Natural killer cell treated with Interleukin-12 subunit alpha and Interleukin-12 subunit beta and Interleukin-15 and Interleukin-18, amount 100 ng/mL, for 72 hours (primary cell): Measurements from ENCODE around the gene KCTD6. TPM values are rescaled to one million over a fixed set of nuclear protein-coding genes. Genes with fewer than 3 reads are reported as not detected.
"Not testable (repeated sequence)": the region's sequence is repeated elsewhere in the genome, so short reads cannot be mapped to it uniquely, and the experiment has no call there.

Source experiments
- ATAC-seq, 2 donors: fragments of 150-1000 bp; cut with Tn5 transposase in 1 of 2; sonication (Bioruptor Pico), chemical (Tn5 transposase) in 1 of 2; 2 replicates each; pipeline ENCODE4 v1.10.0; 2021
- DNase-seq: peaks from one replicate; pipeline ENCODE4 v3.0.0; 2022; ENCODE audit warnings: low spot score
- H3K27ac Mint-ChIP-seq, 2 donors: 1 replicate in 1 of 2; 2 replicates in 1 of 2; pipeline ENCODE4 v1.8.0; 2022; ENCODE audit warnings: mixed read lengths in 2 of 2, mild to moderate bottlenecking in 1 of 2, moderate library complexity in 1 of 2
- H3K27me3 Mint-ChIP-seq, 2 donors: 1 replicate in 1 of 2; 2 replicates in 1 of 2; pipeline ENCODE4 v1.8.0; 2022; ENCODE audit warnings: mixed read lengths in 2 of 2
- H3K36me3 Mint-ChIP-seq: one replicate; pipeline ENCODE4 v1.8.0; 2022; ENCODE audit warnings: mixed read lengths
- H3K4me1 Mint-ChIP-seq, 2 donors: 1 replicate in 1 of 2; 2 replicates in 1 of 2; pipeline ENCODE4 v1.8.0; 2022; ENCODE audit warnings: low read depth in 2 of 2, mixed read lengths in 2 of 2, mild to moderate bottlenecking in 1 of 2
- H3K4me3 Mint-ChIP-seq: one replicate; pipeline ENCODE4 v1.8.0; 2022; ENCODE audit warnings: mixed read lengths
- H3K9me3 Mint-ChIP-seq: 2 replicates; pipeline ENCODE4 v1.8.0; 2022; ENCODE audit warnings: mixed read lengths
- total RNA-seq, 2 donors: library from RNA; stranded (reverse); gene quantifications; one replicate each; pipeline ENCODE4 v1.2.3, GENCODE V29; 2022

KCTD6 gene
- total RNA-seq, 2 donors from 2014 or later = 4.0 to 5.3 TPM

DNA sequence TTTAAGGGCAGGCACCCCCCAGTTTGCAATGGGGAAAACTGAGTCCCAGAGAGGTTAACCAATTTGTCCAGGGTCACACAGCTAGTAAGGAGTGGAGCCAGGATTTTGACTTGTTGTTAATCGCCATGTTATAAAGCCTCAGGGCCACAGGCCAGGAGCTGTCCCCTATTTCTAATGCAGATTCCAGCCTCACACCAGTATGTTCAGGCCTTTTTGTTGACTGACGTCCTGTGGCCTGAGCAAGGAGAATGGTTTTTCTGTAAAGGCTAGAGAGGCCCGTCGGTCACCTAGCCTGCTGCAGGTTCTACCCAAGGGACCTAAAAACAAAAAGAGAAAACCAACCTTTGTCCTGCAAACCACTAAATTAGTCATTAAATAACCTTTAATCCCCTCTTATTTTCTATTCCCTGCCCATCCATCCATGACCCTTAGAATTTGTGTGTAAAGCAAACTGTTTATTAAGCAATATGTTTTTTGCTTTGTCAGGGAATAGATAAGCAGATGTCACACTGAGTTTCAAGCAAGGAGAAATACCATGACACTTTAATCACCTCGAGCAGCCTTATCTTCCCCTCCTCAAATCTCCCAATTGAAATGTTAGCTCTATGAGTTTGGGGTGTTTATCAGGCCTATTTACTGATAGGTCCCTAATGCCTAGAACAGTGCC, 31.0 kb downstream of the KCTD6 start:
- Mint-ChIP-seq H3K27me3 (no peaks in the 10 kb centered on the region), H3K4me1 (no peaks in the 10 kb centered on the region), H3K27ac (no peak overlapping the region), H3K4me3 (no peak overlapping the region), H3K36me3 (no peaks in the 10 kb centered on the region), H3K9me3 (no peaks in the 10 kb centered on the region)
- ATAC-seq (no peak), DNase-seq (no peak)

DNA sequence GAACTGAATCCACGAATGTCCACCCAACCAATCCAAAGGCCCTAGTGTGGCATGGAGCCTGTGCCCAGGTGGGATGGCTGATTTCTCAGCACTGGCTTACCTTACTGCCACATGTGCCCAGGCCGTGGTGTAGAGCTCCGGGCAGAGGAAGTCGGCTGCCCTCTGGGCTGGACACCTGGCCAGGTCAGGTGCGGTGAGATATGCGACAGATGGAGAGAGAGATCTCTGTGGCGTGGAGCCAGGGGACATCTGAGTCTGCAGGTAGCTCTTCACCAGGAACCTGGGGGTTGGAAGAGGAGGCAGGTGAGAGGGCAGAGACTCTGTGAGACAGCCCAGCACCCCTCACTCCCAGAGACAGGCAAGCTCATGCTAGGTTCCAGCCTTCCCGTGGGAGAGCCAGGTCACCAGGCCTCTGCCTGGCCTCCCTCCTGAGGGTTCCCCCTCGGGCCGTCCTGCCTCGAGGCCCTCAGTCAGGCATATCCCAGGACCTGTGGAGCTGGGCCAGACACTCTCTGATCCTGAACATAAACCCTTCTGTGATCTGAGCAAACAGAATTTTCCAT, 32.5 kb downstream of the KCTD6 start:
- Mint-ChIP-seq H3K4me1 (no peaks in the 10 kb centered on the region), H3K27ac (no peak overlapping the region), H3K27me3 (no peaks in the 10 kb centered on the region), H3K4me3 (no peak overlapping the region), H3K9me3 (no peaks in the 10 kb centered on the region), H3K36me3 (no peaks in the 10 kb centered on the region)
- DNase-seq = no peak
- no peak for ATAC-seq

DNA sequence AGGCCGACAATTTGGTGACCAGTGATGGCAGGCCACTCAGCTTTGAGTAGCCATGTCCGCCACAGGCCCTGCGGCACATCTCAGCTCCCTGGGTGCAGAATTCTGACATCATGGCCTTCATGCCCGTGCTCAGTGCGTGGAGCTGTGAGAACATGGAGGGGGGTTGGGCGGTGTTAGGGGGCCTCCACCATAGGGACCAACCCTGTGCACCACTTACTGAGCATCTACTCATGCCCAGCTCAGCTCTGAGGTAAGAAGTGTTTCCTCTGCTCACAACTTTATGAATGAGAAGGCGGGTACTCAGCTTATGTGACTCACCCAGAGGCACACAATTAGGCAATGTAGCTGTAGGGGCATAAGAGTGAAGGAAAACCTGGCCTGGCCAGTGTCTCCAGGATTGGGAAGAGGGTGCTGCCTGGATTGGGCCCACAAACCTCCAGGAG, 34.6 kb downstream of the KCTD6 start:
- Mint-ChIP-seq H3K4me1 (no peaks in the 10 kb centered on the region), H3K4me3 (no peak overlapping the region), H3K36me3 (no peaks in the 10 kb centered on the region)

DNA sequence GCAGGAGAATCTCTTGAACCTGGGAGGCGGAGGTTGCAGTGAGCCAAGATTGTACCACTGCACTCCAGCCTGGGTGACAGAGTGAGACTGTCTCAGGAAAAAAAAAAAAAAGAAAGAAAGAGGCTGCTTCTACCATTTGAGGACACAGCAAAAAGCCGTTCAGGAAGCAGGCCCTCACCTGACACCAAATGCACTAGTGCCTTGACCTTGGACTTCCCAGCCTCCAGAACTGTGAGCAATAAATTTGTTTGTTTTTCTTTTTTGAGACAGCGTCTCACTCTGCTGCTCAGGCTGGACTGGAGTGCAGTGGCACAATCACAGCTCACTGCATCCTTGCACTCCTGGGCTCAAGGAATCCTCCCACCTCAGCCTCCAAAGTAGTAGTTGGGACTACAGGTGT, 35.5 kb downstream of the KCTD6 start:
- not testable (repeated sequence) for H3K36me3 Mint-ChIP-seq, H3K27ac Mint-ChIP-seq, DNase-seq, H3K27me3 Mint-ChIP-seq, H3K4me3 Mint-ChIP-seq, ATAC-seq, H3K4me1 Mint-ChIP-seq, H3K9me3 Mint-ChIP-seq

More for the DNA sequence above, 34.6 kb downstream of the KCTD6 start:
- DNase-seq (no peak), ATAC-seq (peak; percentile 53 to 67)
- no peaks in the 10 kb centered on the region for H3K9me3 Mint-ChIP-seq
- no peaks in the 10 kb centered on the region for H3K27me3 Mint-ChIP-seq
- H3K27ac Mint-ChIP-seq = no peak overlapping the region

GRCh38 chr3:58528629-58529028, 36.7 kb downstream of the KCTD6 start:
- H3K27ac Mint-ChIP-seq = no peak overlapping the region
- no peaks in the 10 kb centered on the region for H3K9me3 Mint-ChIP-seq
- ATAC-seq (no peak), DNase-seq (no peak)
- peaks cover 9% of the 10 kb centered on the region in 2 donors for H3K4me1 Mint-ChIP-seq
- H3K4me3 Mint-ChIP-seq = no peak overlapping the region
- no peaks in the 10 kb centered on the region for H3K36me3 Mint-ChIP-seq
- peaks cover 0 to 2% of the 10 kb centered on the region in 2 donors for H3K27me3 Mint-ChIP-seq

DNA sequence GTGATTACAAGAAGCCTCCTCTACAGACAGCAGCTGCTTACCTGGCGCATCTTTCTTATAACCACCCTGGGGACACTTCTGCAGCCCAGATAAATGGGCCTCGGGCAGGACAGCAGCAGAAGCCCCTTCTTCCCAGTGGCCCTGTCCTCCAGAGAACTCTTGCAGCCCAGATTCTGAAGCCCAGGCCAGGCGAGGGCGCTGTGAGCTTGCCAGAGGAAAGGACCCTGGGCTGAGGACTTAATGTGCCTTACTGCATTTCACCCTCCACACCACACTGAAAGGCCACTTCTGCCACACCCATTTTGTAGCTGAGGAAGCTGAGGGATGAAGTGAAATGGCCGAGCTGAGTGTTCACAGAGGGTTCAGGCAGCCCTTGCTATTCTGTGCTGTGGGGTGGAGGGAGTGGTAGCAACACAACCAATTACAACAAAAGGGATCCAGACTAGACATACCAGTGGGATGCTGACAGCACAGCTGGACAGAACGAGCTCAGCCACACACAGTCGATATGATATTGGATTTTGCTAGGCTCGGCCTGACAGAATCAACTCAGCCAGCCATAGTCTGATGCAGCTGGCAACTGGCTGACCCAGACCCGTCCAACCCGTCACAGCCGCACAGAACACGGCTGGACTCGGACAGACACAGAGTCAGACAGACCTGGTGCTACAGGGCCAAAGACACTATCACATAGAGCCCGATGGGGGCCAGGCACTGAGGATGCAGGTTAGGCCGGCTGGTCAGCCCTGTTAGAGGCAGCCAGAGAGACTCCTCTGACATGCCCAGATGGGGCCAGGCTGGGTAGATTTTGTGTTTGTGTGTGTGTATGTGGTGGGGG, 37.8 kb downstream of the KCTD6 start:
- Mint-ChIP-seq H3K27ac (no peak overlapping the region), H3K9me3 (no peaks in the 10 kb centered on the region), H3K4me1 (peaks cover 9% of the 10 kb centered on the region in 2 donors)

GRCh38 chr3:58530354-58530865, 38.5 kb downstream of the KCTD6 start:
- Mint-ChIP-seq H3K9me3 (no peaks in the 10 kb centered on the region), H3K27ac (no peak overlapping the region), H3K36me3 (no peaks in the 10 kb centered on the region), H3K4me1 (peaks cover 9% of the 10 kb centered on the region in 2 donors), H3K4me3 (no peak overlapping the region), H3K27me3 (peaks cover 0 to 2% of the 10 kb centered on the region in 2 donors)
- no peak for ATAC-seq
- DNase-seq = no peak

More for the DNA sequence above, 37.8 kb downstream of the KCTD6 start:
- no peak for DNase-seq
- Mint-ChIP-seq H3K4me3 (no peak overlapping the region), H3K27me3 (peaks cover 0 to 2% of the 10 kb centered on the region in 2 donors), H3K36me3 (no peaks in the 10 kb centered on the region)
- no peak for ATAC-seq

- H3K27ac Mint-ChIP-seq = no peak overlapping the region
- no peaks in the 10 kb centered on the region for H3K9me3 Mint-ChIP-seq
- no peak for ATAC-seq
- H3K27me3 Mint-ChIP-seq = peaks cover 0 to 2% of the 10 kb centered on the region in 2 donors
- no peaks in the 10 kb centered on the region for H3K36me3 Mint-ChIP-seq
- H3K4me3 Mint-ChIP-seq = no peak overlapping the region
- peaks cover 9% of the 10 kb centered on the region in 2 donors for H3K4me1 Mint-ChIP-seq
- no peak for DNase-seq
Observed at GRCh38 chr3:58531555-58531954, 39.7 kb downstream of the KCTD6 start.

DNA sequence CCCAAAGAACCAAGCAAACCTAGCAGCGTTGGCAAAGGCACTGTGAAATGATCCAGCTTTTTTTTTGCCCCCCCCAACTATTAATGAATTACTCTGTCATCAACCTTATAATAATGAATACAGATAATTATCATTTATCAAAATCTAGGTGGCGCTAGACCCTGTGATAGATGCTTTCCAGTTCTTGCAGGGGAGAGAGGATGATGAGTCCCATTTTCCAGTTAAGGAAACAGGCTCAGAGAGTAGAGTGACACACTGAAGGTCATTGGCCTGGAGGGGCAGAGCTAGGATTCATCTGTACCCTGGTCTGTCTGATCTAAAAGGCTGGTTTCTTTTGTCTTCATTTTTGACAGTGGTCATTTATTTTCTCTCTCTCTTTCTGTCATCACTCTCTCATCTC, 40.1 kb downstream of the KCTD6 start:
- ATAC-seq = no peak

GRCh38 chr3:58532794-58533220, 40.9 kb downstream of the KCTD6 start:
- Mint-ChIP-seq H3K36me3 (no peaks in the 10 kb centered on the region), H3K4me1 (peaks cover 9% of the 10 kb centered on the region in 2 donors), H3K4me3 (no peak overlapping the region), H3K27ac (no peak overlapping the region), H3K9me3 (no peaks in the 10 kb centered on the region), H3K27me3 (peaks cover 0 to 2% of the 10 kb centered on the region in 2 donors)
- ATAC-seq (peak; percentile 87 to 91), DNase-seq (peak; percentile 83)

More for the DNA sequence above, 40.1 kb downstream of the KCTD6 start:
- no peaks in the 10 kb centered on the region for H3K9me3 Mint-ChIP-seq
- no peak overlapping the region for H3K4me3 Mint-ChIP-seq
- H3K27ac Mint-ChIP-seq = no peak overlapping the region
- H3K36me3 Mint-ChIP-seq = no peaks in the 10 kb centered on the region
- peaks cover 9% of the 10 kb centered on the region in 2 donors for H3K4me1 Mint-ChIP-seq
- peaks cover 0 to 2% of the 10 kb centered on the region in 2 donors for H3K27me3 Mint-ChIP-seq
- no peak for DNase-seq

GRCh38 chr3:58534592-58535494, 42.9 kb downstream of the KCTD6 start:
- Mint-ChIP-seq H3K4me3 (no peak overlapping the region), H3K27ac (no peak overlapping the region), H3K36me3 (no peaks in the 10 kb centered on the region), H3K9me3 (no peaks in the 10 kb centered on the region), H3K27me3 (peaks cover 2 to 7% of the 10 kb centered on the region in 2 donors), H3K4me1 (peaks cover 9% of the 10 kb centered on the region in 2 donors)
- ATAC-seq (peak in 1 of 2 donors; percentile 12), DNase-seq (peak; percentile 20)

GRCh38 chr3:58535531-58536500, 43.9 kb downstream of the KCTD6 start:
- peak; percentile 44 for DNase-seq
- no peak overlapping the region for H3K4me3 Mint-ChIP-seq
- no peak overlapping the region for H3K27ac Mint-ChIP-seq
- H3K4me1 Mint-ChIP-seq = peaks cover 9% of the 10 kb centered on the region in 2 donors
- H3K36me3 Mint-ChIP-seq = no peaks in the 10 kb centered on the region
- no peak for ATAC-seq
- H3K27me3 Mint-ChIP-seq = peaks cover 2 to 7% of the 10 kb centered on the region in 2 donors
- H3K9me3 Mint-ChIP-seq = no peaks in the 10 kb centered on the region
